Smooth muscle cell of the brain vasculature (primary cell): ENCODE data around the gene AKR1B1.
"Not testable (repeated sequence)": the region's sequence is repeated elsewhere in the genome, so short reads cannot be mapped to it uniquely, and the experiment has no call there.

ENCODE experiments used
- DNase-seq: peaks from one replicate; pipeline ENCODE4 v3.0.0-alpha.2; 2012; ENCODE audit warnings: low read depth, low spot score

Gene AKR1B1

DNA sequence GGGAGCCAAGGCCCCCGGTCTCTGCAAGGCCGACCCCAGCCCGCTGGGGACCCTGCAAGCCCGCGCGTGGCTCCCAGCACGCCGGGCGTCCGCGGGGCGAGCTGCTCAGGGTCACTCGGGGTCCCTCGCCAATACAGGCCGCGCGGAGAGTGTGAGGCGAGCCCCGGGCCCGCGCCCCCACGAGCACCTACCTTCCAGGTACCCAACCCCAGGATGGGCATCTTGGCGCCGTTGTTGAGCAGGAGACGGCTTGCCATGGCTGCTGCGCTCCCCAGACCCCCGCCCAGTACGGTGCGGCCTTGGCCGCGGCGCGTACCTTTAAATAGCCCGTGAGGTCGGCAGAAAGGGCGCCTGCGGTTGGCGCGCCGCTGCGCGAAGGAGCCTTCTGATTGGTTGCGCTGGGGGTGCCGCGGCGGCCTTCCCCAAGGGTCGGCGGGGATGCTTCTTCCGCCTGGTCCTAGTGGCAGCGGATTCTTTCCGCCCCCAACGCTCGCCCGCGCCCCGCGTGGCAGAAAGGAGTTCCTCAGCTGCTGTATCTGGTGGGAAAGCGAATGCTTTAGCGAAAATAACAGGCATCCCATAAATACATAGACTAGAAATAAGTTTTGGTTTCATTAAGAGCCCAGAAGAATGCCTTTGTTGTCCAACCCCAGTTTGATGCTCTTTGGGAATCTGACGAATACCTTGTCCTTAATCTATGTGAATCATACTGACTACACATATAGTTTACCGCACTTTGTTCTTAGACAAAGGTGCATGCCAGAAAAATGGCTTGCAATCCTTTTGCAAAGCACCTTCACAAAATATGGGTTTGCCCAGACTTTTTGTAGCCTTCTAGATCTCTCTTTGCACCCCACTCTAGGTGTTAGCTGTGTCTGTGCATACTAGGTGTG is at the start of gene AKR1B1:
AKR1B1 (minus strand) TSS at position 295 of the 893 bp plus-strand sequence; CDS start at position 257, 38 bp downstream.
- peak; percentile 68 for DNase-seq

DNA sequence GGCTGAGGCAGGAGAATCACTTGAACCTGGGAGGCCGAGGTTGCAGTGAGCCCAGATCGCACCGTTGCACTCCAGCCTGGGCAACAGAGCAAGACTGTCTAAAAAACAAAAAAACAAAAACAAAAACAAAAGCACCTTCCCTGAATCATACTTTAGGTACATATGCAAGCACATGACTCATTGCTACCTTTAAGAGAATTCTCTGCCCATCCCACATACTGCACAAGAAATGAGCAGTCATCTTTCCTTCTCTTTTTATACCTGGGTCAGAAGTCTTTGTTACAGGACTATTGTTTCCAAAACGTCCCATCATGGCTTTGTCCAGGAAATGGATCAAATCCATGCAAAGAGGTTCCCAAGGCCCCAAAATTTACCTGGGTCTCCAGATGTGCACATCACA is 47.0 kb upstream of the AKR1B1 start:
- DNase-seq = no peak

DNA sequence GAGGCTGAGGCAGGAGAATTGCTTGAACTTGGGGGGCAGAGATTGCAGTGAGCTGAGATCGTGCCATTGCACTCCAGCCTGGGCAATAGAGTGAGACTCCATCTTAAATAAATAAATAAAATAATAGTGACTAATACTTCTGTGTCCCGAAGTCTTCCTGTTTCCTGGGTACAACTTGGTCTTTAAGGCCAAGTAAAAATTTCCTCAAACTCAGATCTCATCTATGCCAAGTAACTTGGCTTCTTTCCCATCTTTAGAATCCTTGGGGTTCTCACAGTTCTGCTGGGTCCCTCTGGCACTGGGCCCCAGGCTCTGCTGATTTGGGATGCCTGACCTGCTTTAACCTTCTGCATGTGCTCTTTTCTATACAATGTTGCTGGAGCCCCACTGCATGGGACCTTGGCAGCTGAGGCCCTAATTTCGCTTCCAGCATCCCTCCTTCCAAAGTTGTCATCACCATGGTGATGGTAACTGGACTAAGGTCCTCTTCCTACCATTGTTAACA is 45.8 kb upstream of the AKR1B1 start:
- no peak for DNase-seq

DNA sequence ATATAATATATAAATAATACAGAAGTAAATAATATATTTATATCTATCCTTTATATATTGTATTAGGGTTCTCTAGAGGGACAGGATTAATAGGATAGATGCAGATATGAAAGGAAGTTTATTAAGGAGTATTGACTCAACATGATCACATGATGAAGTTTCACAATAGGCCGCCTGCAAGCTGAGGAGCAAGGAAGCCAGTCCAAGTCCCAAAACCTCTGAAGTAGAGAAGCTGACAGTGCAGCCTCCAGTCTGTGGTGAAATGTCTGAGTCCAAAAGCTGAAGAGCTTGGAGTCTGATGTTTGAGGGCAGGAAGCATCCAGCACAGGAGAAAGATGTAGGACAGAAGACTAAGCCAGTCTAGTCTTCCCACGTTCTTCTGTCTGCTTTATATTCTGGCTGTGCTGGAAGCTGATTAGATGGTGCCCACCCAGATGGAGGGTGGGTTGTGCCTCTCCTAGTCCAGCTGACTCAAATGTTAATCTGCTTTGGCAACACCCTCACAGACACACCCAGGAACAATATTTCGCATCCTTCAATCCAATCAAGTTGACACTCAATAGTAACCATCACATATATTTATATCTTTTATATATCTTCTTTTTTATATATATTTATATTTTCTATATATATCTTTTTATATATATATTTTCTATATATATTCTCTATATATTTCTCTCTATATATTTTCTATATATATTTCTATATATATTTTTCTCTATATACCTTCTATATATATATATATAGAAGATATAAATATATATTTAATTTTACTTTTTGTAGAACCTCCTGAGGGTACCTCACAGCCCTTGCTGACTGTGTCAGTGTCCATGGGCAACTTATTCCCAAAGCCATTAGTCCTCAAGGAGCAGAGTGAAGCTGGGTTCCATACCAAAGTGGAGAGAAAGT is 43.8 kb upstream of the AKR1B1 start:
- DNase-seq = no peak

DNA sequence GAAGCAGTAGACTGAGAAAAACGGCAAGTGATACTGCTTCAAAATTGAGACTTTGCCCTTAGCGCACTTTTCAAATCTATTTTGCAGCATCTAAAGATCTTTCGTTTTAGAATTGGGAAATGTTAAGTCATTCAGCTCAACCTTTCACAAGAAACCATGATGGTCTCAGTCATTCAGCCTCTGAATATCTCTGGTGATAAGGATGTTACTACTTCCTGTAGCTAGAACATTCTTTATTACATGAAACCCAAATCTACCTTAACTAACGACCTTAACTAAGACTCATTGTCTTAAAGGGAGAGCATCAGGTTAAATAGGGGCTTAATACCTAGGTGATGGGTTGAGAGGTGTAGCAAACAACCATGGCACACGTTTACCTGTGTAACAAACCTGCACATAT is 42.1 kb upstream of the AKR1B1 start:
- no peak for DNase-seq

DNA sequence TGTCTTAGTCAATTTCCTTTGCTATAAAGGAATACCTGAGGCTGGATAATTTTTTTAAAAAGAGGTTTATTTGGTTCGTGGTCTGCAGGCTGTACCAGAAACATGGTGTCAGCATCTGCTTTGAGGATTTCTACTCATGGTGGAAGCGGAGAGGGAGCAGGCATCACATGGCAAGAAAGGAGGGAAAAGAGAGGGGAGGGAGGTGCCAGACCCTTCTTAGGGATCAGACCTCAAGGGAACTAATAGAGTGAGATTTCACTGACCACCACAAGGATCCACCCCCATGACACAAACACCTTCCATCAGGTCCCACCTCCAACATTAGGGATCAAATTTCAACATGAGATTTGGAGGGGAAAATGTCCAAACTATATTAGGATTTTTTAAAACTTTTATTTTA is 41.5 kb upstream of the AKR1B1 start:
- DNase-seq = no peak

DNA sequence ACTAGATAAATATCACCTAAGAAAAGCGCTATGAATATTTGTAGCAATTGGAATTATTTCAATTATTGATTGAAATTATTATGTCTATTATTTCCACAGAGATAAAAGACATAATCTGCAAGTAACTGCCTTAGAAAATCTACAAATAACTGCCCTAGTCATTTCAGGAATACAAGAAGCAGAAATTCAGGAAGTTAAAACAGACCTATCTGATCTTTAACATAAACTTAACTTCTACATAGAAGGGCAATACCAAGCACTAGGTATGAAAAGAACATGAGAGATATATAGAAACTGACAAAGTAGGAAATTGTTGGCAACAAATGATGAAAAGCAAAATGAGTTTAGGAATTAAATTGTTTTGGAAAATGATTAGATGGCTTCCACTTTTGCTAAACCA is 36.6 kb upstream of the AKR1B1 start:
- no peak for DNase-seq

DNA sequence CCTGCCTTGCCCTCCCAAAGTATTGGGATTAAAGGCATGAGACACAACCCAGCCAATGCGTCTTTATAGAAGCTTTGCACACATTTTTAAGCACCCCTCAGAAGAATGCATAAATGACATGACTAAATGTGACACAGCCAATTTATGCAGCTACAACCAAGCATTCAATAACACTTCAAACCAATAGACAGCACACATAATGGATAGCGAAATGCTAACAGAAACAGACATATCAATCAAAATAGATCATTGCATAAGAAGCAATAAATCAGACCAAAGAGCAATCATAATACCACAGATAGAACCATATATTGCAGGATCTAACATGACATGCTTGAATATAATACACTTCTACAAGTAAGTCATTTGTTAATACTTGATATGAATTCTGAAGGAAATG is 34.2 kb upstream of the AKR1B1 start:
- DNase-seq = no peak

DNA sequence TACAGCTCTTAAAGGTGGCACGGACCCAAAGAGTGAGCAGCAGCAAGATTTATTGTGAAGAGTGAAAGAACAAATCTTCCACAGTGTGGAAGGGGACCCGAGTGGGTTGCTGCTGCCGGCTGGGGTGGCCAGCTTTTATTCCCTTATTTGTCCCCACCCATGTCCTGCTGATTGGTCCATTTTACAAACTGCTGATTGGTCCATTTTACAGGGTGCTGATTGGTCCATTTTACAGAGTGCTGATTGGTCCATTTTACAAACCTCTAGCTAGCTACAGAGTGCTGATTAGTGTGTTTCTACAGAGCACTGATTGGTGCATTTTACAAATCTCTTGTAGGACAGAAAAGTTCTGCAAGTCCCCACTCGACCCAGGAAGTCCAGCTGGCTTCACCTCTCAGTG is 28.8 kb upstream of the AKR1B1 start:
- not testable (repeated sequence) for DNase-seq

DNA sequence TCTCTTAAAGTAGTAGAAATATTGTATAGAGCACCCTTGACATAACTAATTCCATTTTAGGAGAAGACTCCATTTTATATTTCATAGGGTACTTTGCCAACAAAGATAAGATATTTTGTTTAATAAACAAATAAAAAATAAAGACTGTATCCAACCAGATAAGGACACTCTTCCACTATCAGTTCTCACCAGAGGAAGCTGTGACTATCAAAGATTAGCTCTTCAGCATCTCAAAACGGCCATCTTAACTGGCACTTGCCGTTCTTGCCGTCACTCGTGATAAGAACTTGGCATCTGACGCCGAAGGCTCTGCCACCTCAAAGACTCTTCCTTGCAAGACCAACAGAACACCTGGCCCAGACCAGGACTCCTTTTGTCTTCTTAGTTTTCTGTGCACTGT is 26.3 kb upstream of the AKR1B1 start:
- DNase-seq = no peak

DNA sequence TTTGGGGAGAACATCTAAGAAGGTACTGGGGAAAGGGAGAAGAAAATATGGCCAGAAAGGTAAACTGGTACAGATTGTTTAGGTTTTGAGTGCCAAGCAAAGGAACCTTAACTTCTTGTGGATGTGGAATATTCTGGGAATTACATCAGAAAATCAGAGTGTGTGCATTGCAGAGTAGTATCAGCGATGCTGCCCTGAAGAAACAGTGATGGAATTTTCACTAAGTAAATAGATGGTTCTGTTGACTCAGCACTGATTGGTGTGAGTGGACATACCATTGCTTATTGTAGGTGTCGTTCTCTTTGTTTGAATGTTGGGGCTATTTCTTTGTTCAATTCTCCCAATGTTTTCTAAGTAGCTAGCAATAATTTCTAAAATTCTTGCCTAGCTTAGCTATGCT is 24.4 kb upstream of the AKR1B1 start:
- no peak for DNase-seq

DNA sequence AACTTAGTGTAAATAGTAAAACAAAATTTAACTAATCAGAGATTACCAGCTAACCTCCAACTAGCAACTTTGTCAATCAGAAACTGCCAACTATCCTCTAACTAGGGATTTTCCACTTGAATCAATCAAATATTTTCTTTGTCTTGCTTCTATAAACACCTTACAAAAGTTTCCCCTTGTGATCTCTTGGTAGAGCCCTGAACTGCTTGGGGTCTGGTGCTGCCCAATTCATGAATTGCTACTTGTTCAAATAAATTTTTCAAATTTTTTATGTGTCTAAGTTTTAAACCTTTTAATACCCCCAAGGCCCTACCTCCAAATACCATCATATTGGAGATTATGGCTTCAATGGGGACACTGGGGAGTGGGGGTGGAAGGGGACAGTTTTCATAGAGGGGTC is 24.0 kb upstream of the AKR1B1 start:
- no peak for DNase-seq

DNA sequence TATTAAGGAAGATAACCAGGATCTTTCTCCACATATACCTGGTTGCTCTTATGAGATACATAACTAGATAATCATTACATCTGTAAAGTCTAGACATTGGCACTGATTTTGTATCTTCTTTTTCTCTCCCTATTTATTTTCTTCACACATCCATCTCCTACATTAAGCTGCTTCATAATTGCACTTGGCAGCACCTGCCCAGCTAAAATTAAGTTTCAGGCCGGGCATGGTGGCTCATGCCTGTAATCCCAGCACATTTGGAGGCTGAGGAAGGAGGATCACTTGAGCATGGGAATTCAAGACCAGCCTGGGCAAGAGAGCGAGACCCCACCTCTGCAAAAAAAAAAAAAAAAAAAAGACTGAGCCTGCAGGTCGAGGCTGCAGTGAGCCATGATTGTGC is 22.3 kb upstream of the AKR1B1 start:
- DNase-seq = no peak

DNA sequence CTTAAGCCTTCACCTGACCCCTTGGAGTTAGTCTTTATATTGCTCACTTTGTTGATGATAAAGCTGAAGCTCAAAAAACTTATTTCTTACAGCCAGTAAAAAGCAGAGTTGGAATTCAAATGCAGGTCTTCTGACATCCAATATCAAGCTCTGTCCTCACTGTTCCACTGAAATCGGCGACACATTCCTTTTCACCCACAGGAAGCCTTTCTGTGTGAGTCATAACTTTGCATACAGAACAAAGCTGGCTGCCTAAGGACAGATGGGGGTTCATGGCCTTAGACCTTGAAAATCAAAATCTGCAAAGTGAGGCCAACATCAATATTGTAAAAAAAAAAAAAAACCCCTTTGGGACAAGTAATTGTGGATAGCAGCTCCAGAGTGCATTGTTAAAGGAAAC is 21.8 kb upstream of the AKR1B1 start:
- no peak for DNase-seq

DNA sequence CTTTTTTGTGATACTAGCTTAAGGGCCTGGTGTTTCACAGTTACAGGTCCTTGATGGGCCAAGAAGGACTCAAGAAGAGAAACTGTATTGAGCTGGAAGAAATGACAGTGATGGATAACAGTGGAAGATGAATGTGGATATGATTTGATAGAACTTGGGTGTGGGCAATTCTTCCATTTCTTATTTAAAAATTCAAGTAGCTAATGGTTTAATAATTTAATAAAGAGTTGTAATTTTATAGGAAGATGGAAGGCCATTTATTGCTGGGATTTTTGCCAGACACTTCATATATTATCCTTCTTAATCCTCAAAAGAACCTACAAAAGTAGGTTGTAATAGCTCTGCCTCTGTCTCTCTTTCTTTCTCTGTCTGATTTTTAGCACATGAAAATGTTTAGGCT is 21.3 kb upstream of the AKR1B1 start:
- DNase-seq = no peak

DNA sequence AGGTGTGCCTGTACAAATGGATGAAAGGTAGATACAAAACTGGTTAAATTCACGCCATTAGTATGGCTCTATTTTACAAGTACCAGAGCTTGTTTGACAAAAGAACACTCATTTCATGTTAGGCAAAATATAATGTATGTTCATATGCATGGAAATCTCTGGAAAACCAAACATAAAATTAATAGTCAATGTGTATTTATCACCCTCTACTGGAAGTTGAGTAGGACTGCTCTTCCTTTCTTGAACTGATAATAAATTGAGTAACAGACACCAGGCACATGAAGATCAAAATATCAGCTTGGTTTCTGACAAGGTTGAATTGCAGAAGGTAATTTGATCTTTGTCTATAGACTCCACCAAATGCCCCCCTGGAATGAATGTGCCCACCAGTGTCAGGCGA is 19.8 kb upstream of the AKR1B1 start:
- DNase-seq = no peak

DNA sequence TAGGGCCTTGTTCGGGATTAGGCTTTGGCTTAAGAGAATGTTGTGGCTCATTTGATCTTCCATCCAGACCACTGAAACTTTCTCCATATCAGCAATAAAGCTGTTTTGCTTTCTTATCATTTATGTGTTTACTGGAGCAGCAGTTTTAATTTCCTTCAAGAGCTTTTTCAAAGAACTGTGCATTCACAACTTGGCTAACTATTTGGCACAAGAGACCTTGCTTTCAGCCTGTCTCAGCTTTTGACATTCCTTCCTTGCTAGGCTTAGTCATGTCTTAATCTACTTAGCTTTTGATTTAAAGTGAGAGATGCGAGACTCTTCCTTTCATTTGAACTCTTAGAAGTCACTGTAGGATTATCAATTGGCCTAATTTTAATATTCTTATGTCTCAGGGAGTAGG is 19.1 kb upstream of the AKR1B1 start:
- DNase-seq = no peak

DNA sequence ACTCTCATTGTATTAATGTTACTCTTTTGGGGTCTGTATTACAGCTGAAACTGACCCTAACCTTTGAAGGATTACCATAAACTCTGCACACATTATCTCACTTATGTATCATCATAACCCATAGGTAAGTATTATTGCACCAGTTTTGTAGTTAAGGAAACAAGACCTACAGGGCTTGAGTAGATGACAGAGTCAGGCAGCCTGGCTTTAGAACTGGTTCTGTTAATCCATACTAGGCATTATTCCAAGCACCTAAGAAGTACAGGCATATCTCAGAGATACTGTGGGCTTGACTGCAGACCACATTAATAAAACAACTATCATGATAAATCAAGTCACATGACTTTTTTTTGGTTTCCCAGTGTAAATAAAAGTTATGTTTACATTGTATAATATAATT is 17.1 kb upstream of the AKR1B1 start:
- DNase-seq = no peak

DNA sequence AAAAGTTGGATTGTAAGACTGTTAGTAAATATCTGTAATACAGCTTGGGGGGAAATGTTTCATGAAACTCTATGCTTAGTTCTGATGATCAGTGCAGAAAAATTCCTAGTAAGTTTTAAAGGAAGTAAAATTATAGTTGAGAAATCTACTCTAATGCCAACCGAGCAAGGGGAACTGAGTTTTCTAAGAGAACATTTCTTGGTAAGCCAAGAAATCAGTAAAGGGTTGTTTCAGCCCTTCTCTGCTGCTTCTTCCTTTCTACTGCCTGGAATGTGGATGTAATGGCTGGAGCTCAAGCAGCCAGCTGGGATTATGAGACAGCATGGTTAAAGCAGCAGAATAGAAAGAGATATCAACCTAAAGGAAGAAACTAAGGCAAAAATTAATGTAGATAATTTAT is 15.9 kb upstream of the AKR1B1 start:
- DNase-seq = no peak

DNA sequence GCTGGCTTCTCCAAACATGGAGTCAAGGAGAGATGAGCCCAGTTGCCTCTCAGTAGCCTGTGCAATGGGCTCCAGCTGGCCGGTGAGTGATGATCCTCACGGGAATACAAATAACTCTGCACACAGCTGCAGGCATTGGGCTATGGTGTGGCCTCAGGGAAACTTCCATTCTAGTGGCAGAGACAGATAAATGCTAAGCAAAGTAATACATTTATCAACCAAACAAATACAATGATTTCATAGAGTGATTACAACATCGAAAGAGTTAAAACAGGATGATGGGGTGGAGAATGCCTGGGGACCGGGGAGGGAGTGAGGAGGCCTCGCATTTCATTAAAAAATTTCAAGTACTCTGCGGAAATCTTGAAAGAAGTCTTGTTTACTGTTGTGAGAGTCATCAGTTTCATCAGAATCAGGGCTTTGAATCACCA is 15.0 kb upstream of the AKR1B1 start:
- no peak for DNase-seq

DNA sequence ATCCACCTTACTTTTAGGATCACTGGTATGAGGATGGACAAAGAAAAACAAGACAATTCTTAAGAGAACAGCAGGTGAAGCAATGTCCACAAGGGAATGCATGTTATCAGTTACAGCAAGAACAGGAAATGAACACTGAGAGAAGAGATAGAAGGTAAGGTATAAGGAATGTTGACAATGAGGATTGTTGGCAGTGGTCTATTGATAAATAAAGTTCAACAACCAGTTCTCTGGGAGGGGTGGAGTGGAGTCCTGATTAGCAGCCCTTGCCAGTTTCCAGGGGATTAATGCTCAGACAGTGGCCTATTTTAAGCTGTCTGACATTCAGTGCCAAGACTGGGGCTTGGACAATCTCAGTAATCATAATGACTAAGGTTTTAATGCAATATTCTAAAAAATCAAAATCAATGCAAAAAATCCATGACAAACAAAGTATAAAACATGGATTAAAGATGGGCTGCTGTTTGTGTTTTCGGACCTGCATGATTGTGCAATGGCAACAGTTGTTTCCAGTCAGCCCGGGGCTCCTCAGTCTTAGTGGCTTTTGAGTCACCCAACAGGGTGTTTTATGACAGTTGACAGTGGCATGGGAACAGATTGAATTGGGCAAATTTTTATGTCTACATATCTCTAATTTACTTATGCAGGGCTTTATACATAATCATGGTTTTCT is 13.8 kb upstream of the AKR1B1 start:
- DNase-seq = no peak

DNA sequence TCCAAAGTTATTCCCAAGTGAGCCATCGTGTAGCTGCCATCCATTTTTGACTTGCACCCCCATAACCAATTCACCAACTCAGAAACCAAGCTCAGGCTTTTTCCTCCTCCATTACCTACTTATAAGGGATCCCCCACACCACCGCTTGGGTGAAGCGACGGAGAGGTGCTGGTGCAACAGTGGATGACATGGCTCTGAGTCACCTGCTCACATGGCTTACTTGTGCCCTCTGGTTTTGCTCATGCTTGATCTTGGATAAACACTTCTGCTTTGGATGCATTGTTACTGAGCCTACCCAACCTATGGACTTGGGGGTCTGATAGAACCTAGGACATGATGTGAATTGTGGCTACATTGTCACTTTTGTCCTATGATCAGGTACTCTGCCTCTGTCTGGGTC is 12.0 kb upstream of the AKR1B1 start:
- DNase-seq = no peak
